ELR (cell line): ENCODE measurements around the gene CBLB.
"Not testable (repeated sequence)": the region's sequence is repeated elsewhere in the genome, so short reads cannot be mapped to it uniquely, and the experiment has no call there.

Experiments
- DNase-seq: peaks from one replicate; pipeline ENCODE4 v3.0.0-alpha.2; 2015; ENCODE audit warnings: low read depth

Gene CBLB

GRCh38 chr3:105816833-105817232 is 52.0 kb downstream of the CBLB start:
- DNase-seq, result no peak

DNA sequence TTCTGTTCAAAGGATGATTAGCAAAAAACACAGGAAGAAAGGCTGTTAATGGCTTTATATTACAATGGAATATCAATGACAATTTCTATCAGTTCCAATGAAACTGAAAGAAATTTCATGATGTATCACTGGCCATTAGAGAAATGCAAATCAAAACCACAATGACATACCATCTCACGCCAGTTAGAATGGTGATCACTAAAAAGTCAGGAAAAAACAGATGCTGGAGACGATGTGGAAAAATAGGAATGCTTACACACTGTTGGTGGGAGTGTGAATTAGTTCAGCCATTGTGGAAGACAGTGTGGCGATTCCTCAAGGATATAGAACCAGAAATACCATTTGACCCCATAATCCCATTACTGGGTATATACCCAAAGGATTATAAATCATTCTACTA is 53.5 kb downstream of the CBLB start:
- DNase-seq, result not testable (repeated sequence)

GRCh38 chr3:105813710-105814109 is 55.1 kb downstream of the CBLB start:
- DNase-seq, result no peak

GRCh38 chr3:105812194-105812586 is 56.6 kb downstream of the CBLB start:
- DNase-seq, result peak; percentile 88

DNA sequence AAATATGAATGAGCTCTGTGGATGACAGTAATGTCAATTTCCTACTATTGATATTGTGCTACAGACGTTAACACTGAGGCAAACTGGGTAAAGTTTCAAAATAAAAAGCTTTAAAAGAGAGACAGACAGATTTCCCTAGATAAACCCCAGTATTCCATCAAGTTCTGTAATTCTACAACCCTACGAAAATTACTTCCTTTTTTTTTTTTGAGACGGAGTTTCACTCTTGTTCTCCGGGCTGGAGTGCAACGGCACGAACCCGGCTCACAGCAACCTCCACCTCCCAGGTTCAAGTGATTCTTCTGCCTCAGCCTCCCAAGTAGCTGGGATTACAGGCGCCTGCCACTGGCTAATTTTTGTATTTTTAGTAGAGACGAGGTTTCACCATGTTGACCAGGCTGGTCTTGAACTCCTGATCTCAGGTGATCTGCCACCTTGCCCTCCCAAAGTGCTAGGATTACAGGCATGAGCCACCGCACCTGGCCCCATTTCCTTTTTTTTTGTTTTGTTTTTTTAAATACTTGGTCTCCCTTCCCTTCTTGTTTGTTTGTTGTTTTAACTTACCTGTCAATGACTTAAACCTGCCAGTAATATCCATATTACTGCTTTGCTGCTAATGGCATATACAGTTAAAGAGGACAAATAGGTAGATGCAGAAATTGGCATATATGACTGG is 57.2 kb downstream of the CBLB start:
- DNase-seq, result no peak

DNA sequence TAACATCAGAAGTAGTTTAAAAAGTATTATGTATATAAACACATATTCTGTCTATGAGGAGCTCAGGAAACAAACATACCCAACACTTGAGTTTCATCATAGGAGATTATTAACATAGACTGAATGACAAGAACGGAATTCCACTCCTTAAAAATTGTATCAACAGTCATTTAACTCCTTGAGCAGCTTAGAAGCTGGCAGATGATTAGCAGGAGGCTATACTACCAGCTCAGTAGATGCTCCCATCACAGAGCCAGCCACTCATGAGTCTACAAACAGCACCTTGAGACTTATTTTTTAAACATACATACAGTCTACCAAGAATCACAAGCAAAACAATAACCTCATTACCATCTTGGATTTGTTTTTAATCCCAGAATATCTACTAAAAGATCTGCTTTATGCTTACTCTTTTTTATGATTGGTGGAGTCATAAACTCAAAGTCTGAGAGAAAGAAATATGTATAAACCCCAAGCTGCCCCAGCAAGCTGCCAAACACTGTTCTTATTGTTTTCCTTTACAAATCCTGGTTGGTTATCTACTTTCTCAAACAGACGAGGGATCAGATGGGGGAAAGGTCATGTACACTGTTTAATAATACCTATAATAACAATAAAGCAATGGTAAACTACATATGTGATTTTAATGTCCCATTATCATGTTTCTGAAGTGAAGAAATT is 59.5 kb downstream of the CBLB start:
- no peak for DNase-seq

GRCh38 chr3:105807701-105808100 is 61.1 kb downstream of the CBLB start:
- no peak for DNase-seq

DNA sequence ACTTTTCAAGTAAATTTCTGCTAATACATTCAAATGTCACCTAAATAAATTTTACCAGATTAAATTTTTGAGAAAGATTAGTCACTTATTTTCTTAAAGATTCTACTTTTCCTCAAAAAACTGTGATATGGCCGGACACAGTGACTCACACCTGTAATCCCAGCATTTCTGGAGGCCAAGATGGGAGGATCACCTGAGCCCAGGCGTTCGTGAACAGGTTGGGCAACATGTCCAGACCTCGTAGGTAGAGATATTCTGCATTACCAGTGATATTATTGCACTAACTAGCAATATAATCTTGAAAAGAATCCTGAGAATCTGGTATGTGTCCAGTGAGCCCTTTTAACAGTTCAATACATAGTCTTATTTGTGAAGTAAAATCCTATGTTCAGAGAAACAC is 61.7 kb downstream of the CBLB start:
- DNase-seq, result no peak

DNA sequence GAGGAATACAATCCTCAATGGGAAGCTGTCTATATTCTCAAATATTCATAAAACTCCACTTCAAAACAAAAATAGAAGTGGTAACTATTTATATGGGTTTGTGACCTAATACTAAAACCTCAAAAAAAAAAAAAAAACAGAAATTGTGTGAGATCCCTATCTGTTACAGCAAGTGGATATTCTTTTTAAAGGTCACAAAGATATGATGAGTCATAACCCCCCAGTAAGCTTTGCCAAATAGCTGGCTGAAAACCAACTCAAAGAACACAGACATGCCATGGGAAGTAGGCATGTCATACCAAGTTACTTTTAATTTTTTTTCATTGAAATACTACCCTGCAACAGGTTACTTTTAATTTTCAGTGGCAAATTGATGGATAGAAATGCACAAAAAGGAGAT is 62.5 kb downstream of the CBLB start:
- DNase-seq, result peak; percentile 82

DNA sequence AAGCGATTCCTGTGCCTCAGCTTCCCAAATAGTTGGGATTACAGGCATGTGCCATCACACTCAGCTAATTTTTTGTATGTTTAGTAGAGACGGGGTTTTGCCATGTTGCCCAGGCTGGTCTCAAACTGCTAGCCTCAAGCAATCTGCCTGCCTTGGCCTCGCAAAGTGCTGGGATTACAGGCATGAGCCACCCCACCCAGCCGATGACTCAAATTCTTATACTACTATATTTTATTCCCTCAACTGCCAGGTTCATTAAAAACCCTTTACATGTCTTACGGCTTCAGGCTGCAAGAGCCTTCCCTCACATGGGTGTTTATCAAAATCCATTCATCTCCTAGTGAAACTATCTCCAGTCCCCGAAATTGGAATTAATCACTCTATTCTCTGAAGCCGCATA is 63.4 kb downstream of the CBLB start:
- no peak for DNase-seq

DNA sequence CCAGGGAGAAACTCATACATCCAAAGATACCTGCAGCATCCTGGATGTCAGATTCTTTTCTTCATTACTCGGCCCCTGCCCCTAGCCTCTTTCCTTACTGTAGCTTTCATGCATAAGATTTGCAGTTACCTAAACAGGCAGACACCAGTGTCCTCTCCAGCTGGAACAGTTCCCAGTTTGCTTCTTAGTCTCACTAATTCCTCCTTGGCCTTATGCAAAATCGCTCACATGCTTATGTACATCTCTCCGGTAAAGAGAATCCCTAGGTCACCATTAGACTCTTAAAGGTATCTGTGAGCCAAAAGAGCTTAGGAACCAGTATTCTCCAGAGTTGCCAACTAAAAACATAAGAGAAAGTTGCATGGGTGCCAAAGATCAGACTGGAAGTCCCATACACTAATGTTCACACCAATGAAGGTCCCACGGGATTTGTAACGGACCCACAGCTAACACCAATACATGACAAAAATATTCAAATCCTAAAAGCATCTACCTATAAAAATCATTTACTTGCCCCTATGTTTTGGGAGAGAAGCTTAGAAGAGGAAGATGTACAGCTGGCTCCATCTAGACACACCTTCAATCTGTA is 66.6 kb downstream of the CBLB start:
- no peak for DNase-seq

DNA sequence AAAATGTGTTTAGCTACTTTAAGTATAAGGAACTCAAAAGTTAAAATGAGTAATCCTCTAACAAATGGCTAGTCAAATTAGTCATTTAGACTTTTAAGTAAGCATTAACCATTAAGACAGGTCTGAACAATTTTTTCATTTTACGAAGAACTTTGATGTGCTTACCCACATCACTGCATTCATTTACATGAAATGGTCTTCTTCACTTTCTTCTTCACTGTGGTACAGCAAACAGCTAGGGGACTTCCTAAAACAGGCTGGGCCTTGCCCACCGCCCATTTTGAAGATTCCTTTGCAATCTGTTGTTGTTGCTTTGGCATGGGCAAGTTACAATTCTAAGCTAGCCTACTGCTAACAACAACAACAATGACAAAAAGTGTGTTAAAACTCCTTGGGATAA is 67.4 kb downstream of the CBLB start:
- no peak for DNase-seq

DNA sequence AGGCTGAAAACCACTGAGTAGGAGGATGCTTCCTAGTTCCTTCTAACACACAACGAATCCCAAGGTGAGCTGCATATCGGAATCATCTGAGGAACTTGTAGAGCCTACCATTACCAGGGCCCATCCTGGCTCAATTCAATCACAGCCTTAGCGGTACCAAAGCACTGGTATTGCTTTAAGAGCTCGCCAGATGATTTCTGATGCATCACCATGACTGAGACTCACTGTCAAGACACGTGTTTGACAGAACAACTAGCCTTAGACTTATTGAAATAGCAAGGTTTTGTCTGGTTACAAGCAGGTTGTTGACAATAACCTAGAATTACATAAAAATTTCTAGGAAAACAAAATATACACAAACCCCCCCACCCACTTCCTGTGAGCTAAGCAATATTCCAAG is 68.5 kb downstream of the CBLB start:
- no peak for DNase-seq

GRCh38 chr3:105799286-105799685 is 69.5 kb downstream of the CBLB start:
- no peak for DNase-seq

DNA sequence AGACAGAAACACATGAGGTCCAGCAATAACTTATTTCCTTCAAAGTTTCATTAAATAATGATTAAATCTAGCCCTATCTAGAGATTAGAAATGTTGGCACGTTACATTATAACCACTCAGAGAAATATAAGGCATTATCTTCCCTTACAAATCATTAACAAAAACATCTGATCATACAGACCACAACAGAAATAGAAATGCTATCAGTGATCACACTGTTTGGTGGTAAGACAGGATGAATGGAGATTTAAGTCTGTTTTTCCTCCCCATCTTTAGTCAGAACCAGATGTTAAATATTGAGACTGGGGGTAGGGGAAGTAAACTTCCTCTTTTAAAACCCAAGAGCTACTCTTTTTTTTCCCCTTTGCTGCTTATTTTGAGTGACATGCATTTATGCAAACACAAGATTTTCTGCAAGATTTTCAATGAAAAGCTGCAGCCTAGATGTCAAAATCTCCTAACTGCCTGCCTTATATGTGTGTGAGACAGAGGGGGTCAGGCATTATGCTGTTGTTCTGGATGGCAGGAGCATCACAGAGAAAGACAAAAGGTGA is 70.4 kb downstream of the CBLB start:
- DNase-seq, result no peak

- peak; percentile 47 for DNase-seq
Observed at GRCh38 chr3:105793040-105793439, 75.8 kb downstream of the CBLB start.

DNA sequence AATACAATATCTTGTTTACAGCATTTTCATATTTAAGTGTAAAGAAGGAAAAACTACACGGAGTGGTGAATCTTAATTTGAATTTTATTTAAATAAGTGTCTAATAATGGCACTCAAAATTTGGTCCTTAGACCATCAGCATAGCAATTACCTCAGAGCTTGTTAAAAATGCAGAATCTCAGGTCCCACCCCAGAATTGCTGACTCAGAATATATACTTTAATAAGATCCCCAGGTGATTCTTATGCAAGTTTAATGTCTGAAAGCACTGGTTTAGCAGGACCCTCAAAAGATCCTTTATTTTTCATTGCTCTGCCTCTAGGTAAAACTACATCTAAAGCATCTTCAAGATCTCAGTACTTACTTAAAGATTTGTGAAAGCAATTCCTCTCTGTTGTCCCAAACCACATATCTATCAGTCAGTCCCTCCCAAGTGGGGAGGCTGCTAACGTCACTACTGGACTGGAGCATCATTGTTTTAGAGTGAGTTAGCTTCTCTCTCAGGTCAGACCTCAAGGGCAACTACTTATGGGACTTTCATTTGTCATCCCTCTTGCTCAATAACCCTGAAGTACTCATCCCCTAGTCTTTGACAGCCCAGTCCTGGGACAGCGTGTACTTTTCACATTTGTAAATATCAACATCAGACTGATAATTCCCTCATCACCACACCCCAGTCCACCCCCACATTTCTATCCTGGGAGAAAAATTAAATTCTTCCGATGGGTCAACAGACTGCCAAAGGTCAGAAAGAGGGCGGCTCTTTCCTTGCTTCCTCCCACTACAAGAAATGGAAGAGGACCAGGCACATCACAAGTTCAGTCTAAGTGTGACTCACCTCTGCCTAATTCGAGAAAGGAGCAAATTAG is 76.7 kb downstream of the CBLB start:
- peak; percentile 97 for DNase-seq

GRCh38 chr3:105791131-105791530 is 77.7 kb downstream of the CBLB start:
- peak; percentile 68 for DNase-seq

- DNase-seq, result no peak
Observed at GRCh38 chr3:105790534-105790933, 78.3 kb downstream of the CBLB start.

DNA sequence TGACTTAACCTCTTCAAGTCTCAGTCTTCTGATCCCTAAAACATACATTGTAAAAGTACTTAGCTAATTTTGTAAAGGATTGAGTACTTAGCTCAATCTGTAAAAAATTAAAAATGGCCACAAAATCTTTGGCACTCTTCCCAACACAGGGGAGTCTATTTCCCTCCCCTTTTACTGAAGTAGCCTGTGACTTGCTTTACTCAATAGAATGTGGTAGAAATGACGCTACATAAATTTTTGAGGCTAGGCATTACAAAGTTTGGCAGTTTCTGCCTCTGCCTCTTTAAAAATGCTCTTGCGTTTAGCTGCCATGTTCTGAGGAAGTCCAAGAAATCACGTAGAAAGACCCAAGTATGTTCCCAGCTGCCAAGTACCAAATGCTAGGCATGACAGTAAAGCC is 80.2 kb downstream of the CBLB start:
- DNase-seq, result no peak

- DNase-seq, result no peak
Observed at GRCh38 chr3:105787453-105787852, 81.4 kb downstream of the CBLB start.

- DNase-seq, result no peak
Observed at GRCh38 chr3:105786990-105787389, 81.8 kb downstream of the CBLB start.
